K562 (cell line): Measurements from ENCODE around the gene NEDD8. TPM values are rescaled to one million over a fixed set of nuclear protein-coding genes. Genes with fewer than 3 reads are reported as not detected.

ENCODE experiments used
- CHD1 ChIP-seq: fragments of 200-600 bp; sonication (generic); IDR thresholded peaks from one replicate; pipeline ENCODE4 v1.6.1; 2012; ENCODE audit warnings: mild to moderate bottlenecking, moderate library complexity, low read length, inconsistent platforms
- E4F1 ChIP-seq: fragments of 250-450 bp; sonication (Bioruptor Pico); IDR thresholded peaks from 2 replicates; pipeline ENCODE4 v1.5.0; 2021; ENCODE audit warnings: mild to moderate bottlenecking, borderline replicate concordance
- FIP1L1 ChIP-seq: fragments of 200-400 bp; formaldehyde crosslinking; IDR thresholded peaks from 2 replicates; pipeline ENCODE4 v1.6.1; 2018; ENCODE audit warnings: mild to moderate bottlenecking, low read depth, low read length; ENCODE audit not compliant: poor library complexity, severe bottlenecking
- FOXP1 ChIP-seq: sonication (generic); formaldehyde crosslinking; IDR thresholded peaks from 2 replicates; pipeline ENCODE4 v1.8.0; 2022; ENCODE audit warnings: mild to moderate bottlenecking, missing genetic modification reagents
- GTF2E2 ChIP-seq: fragments of 200-800 bp; sonication (Bioruptor generic); IDR thresholded peaks from 2 replicates; pipeline ENCODE4 v1.6.1; 2016; ENCODE audit warnings: missing genetic modification characterization, missing compliant biosample characterization
- HDAC6 ChIP-seq: IDR thresholded peaks from 2 replicates; pipeline ENCODE4 v1.6.1; 2012; ENCODE audit warnings: low read depth, mild to moderate bottlenecking, control low read depth, inconsistent platforms, low read length, moderate library complexity
- HMBOX1 ChIP-seq: sonication (generic); IDR thresholded peaks from 2 replicates; pipeline ENCODE4 v1.6.1; 2016
- HNRNPUL1 ChIP-seq: fragments of 200-400 bp; formaldehyde crosslinking; IDR thresholded peaks from 2 replicates; pipeline ENCODE4 v1.6.1; 2017; ENCODE audit warnings: low read length
- MAZ ChIP-seq, 2 experiments: fragments of 450-650 bp in 1 of 2; sonication (generic) in 1 of 2; formaldehyde crosslinking; IDR thresholded peaks in 1 of 2; conservative IDR thresholded peaks in 1 of 2; 2 replicates each; pipeline versions ENCODE4 v1.4.0 to v1.5.0; 2020; ENCODE audit warnings: mild to moderate bottlenecking in 1 of 2, missing genetic modification reagents in 1 of 2
- NELFE ChIP-seq: IDR thresholded peaks from 2 replicates; pipeline ENCODE4 v1.6.1; 2011; ENCODE audit warnings: mild to moderate bottlenecking; ENCODE audit not compliant: insufficient read depth, insufficient read length
- NFE2L1 ChIP-seq: fragments of 450-650 bp; IDR thresholded peaks from 2 replicates; pipeline ENCODE4 v1.6.1; 2016; ENCODE audit warnings: missing genetic modification characterization, low read depth, mild to moderate bottlenecking, missing compliant biosample characterization, moderate library complexity, borderline replicate concordance
- POLR2G ChIP-seq: fragments of 200-400 bp; formaldehyde crosslinking; IDR thresholded peaks from 2 replicates; pipeline ENCODE4 v1.6.1; 2017; ENCODE audit warnings: low read depth, mild to moderate bottlenecking, antibody characterized with exemption, low read length, moderate library complexity
- PTBP1 ChIP-seq: fragments of 200-400 bp; formaldehyde crosslinking; IDR thresholded peaks from 2 replicates; pipeline ENCODE4 v1.6.1; 2017; ENCODE audit warnings: low read depth, low read length
- PTTG1 ChIP-seq: fragments of 450-650 bp; IDR thresholded peaks from 2 replicates; pipeline ENCODE4 v1.6.1; 2016; ENCODE audit warnings: low read depth, mild to moderate bottlenecking, missing genetic modification characterization, missing compliant biosample characterization
- SFPQ ChIP-seq: fragments of 200-400 bp; formaldehyde crosslinking; IDR thresholded peaks from 2 replicates; pipeline ENCODE4 v1.6.1; 2017; ENCODE audit warnings: mild to moderate bottlenecking, low read depth, low read length, moderate library complexity
- SMAD1 ChIP-seq: fragments of 150-350 bp; IDR thresholded peaks from 2 replicates; pipeline ENCODE4 v1.6.1; 2014; ENCODE audit warnings: low read length, low read depth; ENCODE audit not compliant: partially characterized antibody
- YY1 ChIP-seq, 3 experiments: IDR thresholded peaks; 2 replicates each; pipeline ENCODE4 v1.6.1; 2011; ENCODE audit warnings: low read length in 2 of 3, mild to moderate bottlenecking in 2 of 3, moderate library complexity in 2 of 3, borderline replicate concordance in 1 of 3, control low read depth in 1 of 3, low read depth in 1 of 3; ENCODE audit not compliant: insufficient read depth in 3 of 3, insufficient replicate concordance in 2 of 3, control insufficient read depth in 1 of 3, insufficient read length in 1 of 3; ENCODE audit errors: extremely low read depth in 1 of 3
- ZNF12 ChIP-seq: sonication (generic); formaldehyde crosslinking; IDR thresholded peaks from 2 replicates; pipeline ENCODE4 v1.4.0; 2020; ENCODE audit warnings: mild to moderate bottlenecking, missing genetic modification reagents
- polyA plus RNA-seq, 8 experiments: library from polyadenylated mRNA; depleted of rRNA in 4 of 8; stranded (reverse) in 5 of 8; unstranded in 3 of 8; fragments of >200 nt; fragmentation: Nextera tagmentation in 2 of 8; fragmentation: Illumina TruSeq in 1 of 8; extraction: Ambion mirVana in 2 of 8; extraction: Trizol in 1 of 8; gene quantifications; 2 replicates each; pipeline versions ENCODE4 v1.2.1 to v1.2.3, GENCODE V29; 2011 to 2014; ENCODE audit warnings: inconsistent platforms in 1 of 8, missing spikeins in 1 of 8
- total RNA-seq, 7 experiments: library from RNA; depleted of rRNA in 6 of 7; stranded (reverse); fragments of >200 nt in 6 of 7; fragmentation: Illumina TruSeq in 2 of 7; extraction: Trizol in 2 of 7; gene quantifications; 2 replicates each; pipeline versions ENCODE4 v1.2.1 to v1.2.3, GENCODE V29; 2011 to 2021; ENCODE audit warnings: low replicate concordance in 1 of 7
- TF ChIP-seq, protein P1 (sequence below), 2 experiments: fragments of 200-800 bp in 1 of 2; sonication (Bioruptor generic) in 1 of 2; sonication (generic) in 1 of 2; formaldehyde crosslinking in 1 of 2; IDR thresholded peaks in 1 of 2; conservative IDR thresholded peaks in 1 of 2; 2 replicates each; pipeline versions ENCODE4 v1.5.0 to v1.6.1; 2016 to 2020; ENCODE audit warnings: missing compliant biosample characterization in 1 of 2, missing genetic modification characterization in 1 of 2, missing genetic modification reagents in 1 of 2

Gene NEDD8
- total and polyA plus RNA-seq, 9 of the 15 experiments (the other 6 are each of a cell fraction or from before 2014, with no cell fraction given), result 142 to 691 (median 260) TPM

- TF ChIP-seq HDAC6 (no peak), SFPQ (no peak), NFE2L1 (tag) (no peak), PTBP1 (no peak), GTF2E2 (no peak), FOXP1 (CRISPR knock-in tag) (no peak), MAZ (CRISPR knock-in tag; conservative IDR thresholded peaks at IDR 0.05 in 1 of 2, IDR thresholded peaks at IDR 0.05 in 1 of 2) (peak; percentile 87 to 88), FIP1L1 (peak; percentile 78), HNRNPUL1 (no peak), E4F1 (CRISPR knock-in tag) (no peak), ZNF12 (CRISPR knock-in tag) (peak; percentile 79), POLR2G (peak; percentile 94), PTTG1 (tag) (no peak), CHD1 (peak; percentile 92), SMAD1 (no peak), HMBOX1 (no peak), YY1 (IDR thresholded peaks at IDR 0.05; ENCODE audit: borderline replicate concordance in 1 of 3, control insufficient read depth in 1 of 3, extremely low read depth in 1 of 3, insufficient read depth in 3 of 3, insufficient read length in 1 of 3, insufficient replicate concordance in 2 of 3, low read depth in 1 of 3, low read length in 2 of 3) (peak in 2 of 3 experiments; percentile 32 to 62), NELFE (no peak)
- TF ChIP-seq, protein P1, sequence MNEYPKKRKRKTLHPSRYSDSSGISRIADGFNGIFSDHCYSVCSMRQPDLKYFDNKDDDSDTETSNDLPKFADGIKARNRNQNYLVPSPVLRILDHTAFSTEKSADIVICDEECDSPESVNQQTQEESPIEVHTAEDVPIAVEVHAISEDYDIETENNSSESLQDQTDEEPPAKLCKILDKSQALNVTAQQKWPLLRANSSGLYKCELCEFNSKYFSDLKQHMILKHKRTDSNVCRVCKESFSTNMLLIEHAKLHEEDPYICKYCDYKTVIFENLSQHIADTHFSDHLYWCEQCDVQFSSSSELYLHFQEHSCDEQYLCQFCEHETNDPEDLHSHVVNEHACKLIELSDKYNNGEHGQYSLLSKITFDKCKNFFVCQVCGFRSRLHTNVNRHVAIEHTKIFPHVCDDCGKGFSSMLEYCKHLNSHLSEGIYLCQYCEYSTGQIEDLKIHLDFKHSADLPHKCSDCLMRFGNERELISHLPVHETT (CRISPR knock-in tag; conservative IDR thresholded peaks at IDR 0.05 in 1 of 2, IDR thresholded peaks at IDR 0.05 in 1 of 2), result peak in 1 of 2 experiments; percentile 62; a peak in 1 of 4 replicates
Measured at GRCh38 chr14:24271134-24271833, 39.1 kb upstream of the NEDD8 start, which contains the start of gene RABGGTA (continued).
